ENCODE measurements around the gene VLDLR.

GRCh38 chr9:2620919-2621721, 467 bp upstream of the VLDLR start:
- peak; percentile 13 to 14 for TF ChIP-seq CTCF (conservative IDR thresholded peaks at IDR 0.05 in 1 of 2, IDR thresholded peaks at IDR 0.05 in 1 of 2; ENCODE audit: low read depth in 1 of 2, low read length in 2 of 2)
- TF ChIP-seq EZH2 (IDR thresholded peaks at IDR 0.05; ENCODE audit: low read length, missing control alignments), result no peak

Data from fibroblast of lung (primary cell).